GM12865 (cell line): ENCODE data around the gene PRM2.
"Not testable (repeated sequence)": the region's sequence is repeated elsewhere in the genome, so short reads cannot be mapped to it uniquely, and the experiment has no call there.

Source experiments
- DNase-seq: peaks from one replicate; pipeline ENCODE4 v3.0.0; 2010; ENCODE audit warnings: low read depth
- H3K4me3 ChIP-seq: 2 replicates; pipeline ENCODE4 v1.5.1; 2011; ENCODE audit warnings: mild to moderate bottlenecking, low read depth, low read length, control low read depth
- CTCF ChIP-seq: IDR thresholded peaks from 2 replicates; pipeline ENCODE4 v1.5.1; 2011; ENCODE audit warnings: low read length, control low read depth, low read depth, inconsistent platforms; ENCODE audit not compliant: insufficient read depth; ENCODE audit errors: missing control alignments

Gene PRM2

GRCh38 chr16:11299865-11300559 lies 23.7 kb upstream of the PRM2 start:
- H3K4me3 ChIP-seq: no peak overlapping the region
- DNase-seq: peak; percentile 21
- TF ChIP-seq CTCF: no peak

- DNase-seq: peak; percentile 77
Observed at GRCh38 chr16:11298950-11299547, 22.8 kb upstream of the PRM2 start.

GRCh38 chr16:11298143-11298900 lies 22.0 kb upstream of the PRM2 start:
- TF ChIP-seq CTCF: no peak
- H3K4me3 ChIP-seq: peak overlapping the region; percentile 37
- DNase-seq: peak; percentile 23

More at GRCh38 chr16:11298950-11299547, 22.8 kb upstream of the PRM2 start:
- H3K4me3 ChIP-seq: not testable (repeated sequence)

GRCh38 chr16:11297492-11298142 lies 21.3 kb upstream of the PRM2 start:
- peak; percentile 93 for DNase-seq
- H3K4me3 ChIP-seq: peak overlapping the region; percentile 37
- peak; percentile 3 for TF ChIP-seq CTCF

- peak; percentile 42 for DNase-seq
- no peak for TF ChIP-seq CTCF
- H3K4me3 ChIP-seq: peak overlapping the region; percentile 37; the same call in 1 of the 2 replicates
Observed at GRCh38 chr16:11296706-11297491, 20.6 kb upstream of the PRM2 start.

DNA sequence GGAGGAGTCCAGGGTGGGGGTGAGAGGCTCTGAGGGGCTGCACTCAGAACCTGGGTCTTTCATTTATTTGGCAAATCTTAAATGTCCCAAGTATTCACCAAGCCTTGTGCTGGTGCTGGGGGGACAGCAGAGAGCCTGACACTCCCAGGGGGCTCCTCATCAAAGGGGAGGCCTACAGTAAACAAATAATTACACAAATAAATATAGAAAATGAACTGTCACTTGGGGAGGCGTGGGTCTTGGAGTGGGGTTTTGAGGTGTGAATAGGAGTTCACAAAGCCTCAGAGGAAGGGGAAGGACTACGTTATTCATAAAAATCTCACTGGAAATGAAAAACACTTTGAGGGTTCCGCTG lies 20.0 kb upstream of the PRM2 start:
- no peak for DNase-seq
- no peak for TF ChIP-seq CTCF
- H3K4me3 ChIP-seq: no peak overlapping the region

GRCh38 chr16:11295672-11296071 lies 19.4 kb upstream of the PRM2 start:
- DNase-seq: no peak
- no peak overlapping the region for H3K4me3 ChIP-seq
- TF ChIP-seq CTCF: no peak
